Transverse colon (tissue), 4 donors: ENCODE results near the gene WNT11.

Source experiments
- CTCF ChIP-seq, 5 experiments: fragments of 200-600 bp in 3 of 5; fragments of 450-650 bp in 2 of 5; sonication (generic) in 3 of 5; IDR thresholded peaks; 1 replicate in 2 of 5; 2 replicates in 3 of 5; pipeline ENCODE4 v1.5.1; 2016 to 2017; ENCODE audit warnings: antibody characterized with exemption in 5 of 5, inconsistent platforms in 3 of 5, mild to moderate bottlenecking in 2 of 5, moderate library complexity in 1 of 5
- EP300 ChIP-seq: sonication (generic); formaldehyde crosslinking; IDR thresholded peaks from one replicate; pipeline ENCODE4 v1.6.1; 2017; ENCODE audit warnings: antibody characterized with exemption, low read depth
- POLR2A ChIP-seq: fragments of 450-650 bp; IDR thresholded peaks from one replicate; pipeline ENCODE4 v1.6.1; 2016; ENCODE audit warnings: antibody characterized with exemption, mild to moderate bottlenecking, moderate library complexity
- POLR2AphosphoS5 ChIP-seq, 3 donors: sonication (generic); formaldehyde crosslinking; IDR thresholded peaks; one replicate each; pipeline ENCODE4 v1.6.1; 2016; ENCODE audit warnings: antibody characterized with exemption in 3 of 3

- TF ChIP-seq CTCF (IDR thresholded peaks at IDR 0.05) (no peak), POLR2AphosphoS5 (IDR thresholded peaks at IDR 0.05) (no peak), POLR2A (no peak), EP300 (no peak)
These were observed 46.2 kb downstream of the WNT11 start for GRCh38 chr11:76159983-76160661.
